ENCODE measurements around the gene CARD11.

The CARD11 gene

DNA sequence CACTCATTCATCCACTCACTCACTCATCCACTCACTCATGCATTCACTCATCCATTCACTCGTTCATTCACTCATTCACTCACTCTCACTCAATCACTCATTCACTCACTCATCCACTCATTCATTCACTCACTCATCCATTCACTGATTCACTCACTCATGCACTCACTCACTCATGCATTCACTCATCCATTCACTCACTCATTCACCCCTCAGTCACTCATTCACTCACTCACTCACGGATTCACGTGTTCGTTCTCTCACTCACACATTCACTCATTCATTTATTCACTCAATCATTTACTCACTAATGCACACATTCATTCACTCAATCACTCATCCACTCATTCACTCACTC lies 73.4 kb downstream of the CARD11 start:
- Histone ChIP-seq H3K27ac (no peak overlapping the region), H3K36me3 (peaks cover 12% of the 10 kb centered on the region; the same call in 1 of the 2 replicates), H3K4me2 (no peak overlapping the region), H3K4me3 (no peak overlapping the region), H4K20me1 (no peaks in the 10 kb centered on the region), H3K9ac (no peak overlapping the region), H3K4me1 (peaks cover 19% of the 10 kb centered on the region), H3K9me3 (peaks cover 18% of the 10 kb centered on the region), H3K27me3 (no peaks in the 10 kb centered on the region)
- no peak for TF ChIP-seq Cebpa-rat (IDR thresholded peaks at IDR 0.05)

DNA sequence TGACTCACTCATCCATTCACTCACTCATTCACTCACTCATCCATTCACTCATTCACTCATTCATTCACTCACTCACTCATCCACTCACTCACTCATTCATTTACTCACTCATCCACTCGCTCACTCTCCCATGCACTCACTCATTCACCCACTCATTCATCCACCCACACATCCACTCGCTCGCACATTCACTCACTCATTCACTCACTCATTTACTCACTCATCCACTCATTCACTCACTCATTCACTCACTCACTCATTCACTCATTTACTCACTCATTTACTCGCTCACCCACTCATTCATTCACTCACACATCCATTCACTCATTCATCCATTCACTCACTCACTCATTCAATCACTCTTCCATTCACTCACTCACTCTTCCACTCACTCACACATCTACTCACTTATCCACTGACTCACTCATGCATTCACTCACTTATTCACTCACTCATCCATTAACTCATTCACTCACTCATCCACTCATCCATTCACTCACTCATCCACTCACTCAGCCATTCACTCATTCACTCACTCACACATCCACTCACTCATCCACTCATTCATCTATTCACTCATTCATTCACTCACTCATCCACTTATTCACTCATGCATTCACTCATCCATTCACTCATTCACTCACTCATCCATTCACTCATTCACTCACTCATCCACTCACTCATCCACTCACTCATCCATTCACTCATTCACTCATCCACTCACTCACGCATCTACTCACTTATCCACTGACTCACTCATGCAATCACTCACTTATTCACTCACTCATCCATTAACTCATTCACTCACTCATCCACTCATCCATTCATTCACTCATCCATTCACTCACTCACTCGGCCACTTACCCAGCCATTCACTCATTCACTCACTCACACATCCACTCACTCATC lies 74.0 kb downstream of the CARD11 start:
- Histone ChIP-seq H3K36me3 (peaks cover 12% of the 10 kb centered on the region; the same call in 1 of the 2 replicates), H3K4me3 (no peak overlapping the region), H3K9ac (no peak overlapping the region), H4K20me1 (no peaks in the 10 kb centered on the region), H3K4me1 (peaks cover 19% of the 10 kb centered on the region), H3K9me3 (peaks cover 18% of the 10 kb centered on the region), H3K4me2 (no peak overlapping the region), H3K27ac (no peak overlapping the region), H3K27me3 (no peaks in the 10 kb centered on the region)
- TF ChIP-seq Cebpa-rat (IDR thresholded peaks at IDR 0.05): no peak

DNA sequence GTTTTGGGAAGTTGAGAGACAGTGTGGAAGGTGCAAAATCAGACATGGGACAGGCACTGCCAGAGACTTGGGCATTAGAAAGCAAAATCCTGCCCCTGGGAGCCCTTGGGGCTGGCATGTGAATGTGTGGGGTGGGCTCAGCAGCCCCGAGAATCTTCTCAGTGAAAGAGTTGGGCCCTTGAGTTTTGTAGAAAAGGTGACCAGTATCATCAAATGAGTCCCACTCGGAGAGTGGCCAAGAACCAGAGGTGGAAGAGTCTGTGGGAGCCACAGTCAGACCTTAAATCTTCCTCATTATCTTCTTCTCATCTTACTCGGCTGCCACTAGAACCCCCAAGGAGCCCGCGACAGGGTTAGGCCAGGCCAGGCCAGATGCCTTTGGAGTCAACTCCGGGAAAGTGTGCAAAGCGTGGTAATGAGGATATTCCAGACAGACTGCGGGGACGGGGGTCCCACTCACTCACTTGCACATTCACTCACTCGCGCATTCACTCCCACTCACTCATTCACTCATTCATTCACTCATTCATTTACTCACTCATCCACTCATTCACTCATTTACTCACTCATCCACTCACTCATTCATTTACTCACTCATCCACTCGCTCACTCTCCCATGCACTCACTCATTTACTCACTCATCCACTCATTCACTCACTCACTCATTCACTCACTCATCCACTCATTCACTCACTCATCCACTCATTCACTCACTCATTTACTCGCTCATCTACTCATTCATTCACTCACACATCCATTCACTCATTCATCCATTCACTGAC lies 74.9 kb downstream of the CARD11 start:
- Histone ChIP-seq H3K36me3 (peaks cover 12% of the 10 kb centered on the region; the same call in 1 of the 2 replicates), H3K27ac (no peak overlapping the region), H3K4me3 (no peak overlapping the region), H4K20me1 (no peaks in the 10 kb centered on the region), H3K9me3 (peaks cover 18% of the 10 kb centered on the region), H3K4me1 (peaks cover 19% of the 10 kb centered on the region), H3K27me3 (no peaks in the 10 kb centered on the region), H3K4me2 (no peak overlapping the region), H3K9ac (no peak overlapping the region)
- no peak for TF ChIP-seq Cebpa-rat (IDR thresholded peaks at IDR 0.05)

DNA sequence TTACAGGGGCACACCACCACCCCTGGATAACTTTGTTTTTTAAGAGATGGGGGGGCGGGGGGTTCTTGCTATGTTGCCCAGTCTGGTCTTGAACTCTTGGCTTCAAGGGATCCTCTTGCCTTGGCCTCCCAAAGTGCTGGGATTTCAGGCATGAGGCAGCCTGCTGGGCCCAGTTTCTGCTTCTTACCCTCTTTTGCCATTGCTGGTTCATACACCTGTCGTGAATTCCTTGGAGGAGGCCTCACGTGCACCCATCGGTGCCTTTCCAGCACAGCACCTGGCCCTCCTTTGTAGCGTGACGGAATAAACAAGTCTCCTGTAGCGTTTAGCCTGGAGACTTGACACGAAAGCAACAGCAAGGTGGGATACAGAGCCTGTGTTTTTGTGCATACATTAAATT lies 75.5 kb downstream of the CARD11 start:
- Histone ChIP-seq H3K4me1 (peaks cover 20% of the 10 kb centered on the region), H4K20me1 (no peaks in the 10 kb centered on the region), H3K9me3 (peaks cover 18% of the 10 kb centered on the region), H3K4me2 (no peak overlapping the region), H3K27ac (no peak overlapping the region), H3K27me3 (no peaks in the 10 kb centered on the region), H3K9ac (no peak overlapping the region), H3K36me3 (peaks cover 12% of the 10 kb centered on the region; the same call in 1 of the 2 replicates), H3K4me3 (no peak overlapping the region)
- TF ChIP-seq Cebpa-rat (IDR thresholded peaks at IDR 0.05): no peak

DNA sequence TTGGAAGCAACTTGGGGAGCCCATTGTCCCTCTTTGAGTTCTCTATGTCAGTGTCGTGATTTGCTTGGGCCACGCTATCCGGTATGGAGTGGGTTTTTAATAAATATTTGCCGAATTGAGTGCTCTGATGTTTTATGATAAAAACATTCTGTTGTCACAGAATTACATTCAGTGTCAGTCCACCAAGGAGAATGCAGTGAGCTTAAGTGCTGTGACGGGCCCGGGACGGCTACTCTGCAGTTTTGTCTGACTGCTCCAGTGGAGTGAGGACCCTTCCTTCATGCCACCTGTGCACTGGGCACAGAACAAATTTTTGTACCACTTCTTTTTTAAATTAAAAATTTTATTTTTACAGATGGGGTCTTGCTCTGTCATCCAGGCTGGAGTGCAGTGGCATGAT lies 76.0 kb downstream of the CARD11 start:
- Histone ChIP-seq H4K20me1 (no peaks in the 10 kb centered on the region), H3K27me3 (no peaks in the 10 kb centered on the region), H3K9ac (no peak overlapping the region), H3K4me2 (no peak overlapping the region), H3K9me3 (peaks cover 18% of the 10 kb centered on the region), H3K4me1 (peaks cover 21% of the 10 kb centered on the region), H3K27ac (no peak overlapping the region), H3K36me3 (peaks cover 12% of the 10 kb centered on the region; the same call in 1 of the 2 replicates), H3K4me3 (no peak overlapping the region)
- TF ChIP-seq Cebpa-rat (IDR thresholded peaks at IDR 0.05): no peak

DNA sequence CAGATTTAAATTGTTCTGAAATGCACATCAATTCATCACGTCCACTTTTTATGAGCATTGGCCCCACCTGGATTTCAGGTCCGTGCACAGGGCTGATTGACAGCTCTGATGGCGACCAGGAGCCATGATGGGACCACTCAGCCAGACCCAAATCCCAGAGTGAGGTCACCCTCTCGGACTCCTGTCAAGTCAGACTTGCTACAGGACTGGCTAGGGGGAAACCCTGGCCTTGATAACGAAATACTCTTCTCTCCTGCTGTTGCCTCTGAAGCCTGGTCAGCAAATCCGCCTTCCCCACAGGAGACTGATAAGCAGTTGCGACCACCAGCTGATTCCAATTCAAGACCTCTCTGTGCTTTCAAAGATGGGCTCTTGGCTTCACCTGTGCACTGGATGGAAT lies 76.4 kb downstream of the CARD11 start:
- H3K36me3 ChIP-seq: peaks cover 12% of the 10 kb centered on the region; the same call in 1 of the 2 replicates
- TF ChIP-seq Cebpa-rat (IDR thresholded peaks at IDR 0.05): no peak
- peaks cover 18% of the 10 kb centered on the region for H3K9me3 ChIP-seq

DNA sequence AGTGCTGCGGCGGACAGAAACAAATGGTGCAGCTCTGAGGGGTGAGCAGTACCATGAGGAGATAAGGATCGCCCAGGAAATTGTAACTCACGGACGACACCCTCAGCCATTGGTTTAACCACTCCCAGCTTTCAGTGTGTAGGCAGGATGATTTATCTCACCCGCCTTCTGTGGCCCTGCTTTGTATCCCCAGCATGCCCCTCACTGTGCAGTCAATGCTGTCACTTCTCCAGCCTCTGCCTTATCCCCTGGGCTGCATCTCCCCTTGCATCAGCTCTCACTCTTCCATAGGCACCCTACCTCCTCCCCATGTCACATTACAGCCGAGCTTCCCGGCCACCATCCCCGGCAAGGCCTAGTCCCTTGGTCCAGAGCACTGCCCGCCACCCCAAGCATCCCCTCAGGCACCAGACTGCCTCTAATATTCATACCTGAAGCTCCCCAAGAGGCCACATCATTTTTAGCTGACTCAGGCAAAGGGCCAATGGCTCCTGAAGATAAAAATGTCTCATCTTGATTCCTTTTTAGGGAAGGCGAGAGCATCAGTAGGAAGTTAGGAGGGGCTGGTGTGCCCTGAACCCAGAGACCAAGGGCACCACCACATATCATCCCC lies 77.1 kb downstream of the CARD11 start:
- Histone ChIP-seq H3K4me2 (no peak overlapping the region), H3K9ac (no peak overlapping the region), H3K4me3 (no peak overlapping the region), H3K36me3 (peaks cover 12% of the 10 kb centered on the region; the same call in 1 of the 2 replicates), H3K9me3 (peaks cover 18% of the 10 kb centered on the region), H3K27ac (no peak overlapping the region), H3K27me3 (no peaks in the 10 kb centered on the region), H3K4me1 (peaks cover 21% of the 10 kb centered on the region), H4K20me1 (no peaks in the 10 kb centered on the region)
- no peak for TF ChIP-seq Cebpa-rat (IDR thresholded peaks at IDR 0.05)

More for the DNA sequence above, 76.4 kb downstream of the CARD11 start:
- Histone ChIP-seq H3K27ac (no peak overlapping the region), H3K27me3 (no peaks in the 10 kb centered on the region), H4K20me1 (no peaks in the 10 kb centered on the region), H3K4me3 (no peak overlapping the region), H3K4me2 (no peak overlapping the region), H3K4me1 (peaks cover 21% of the 10 kb centered on the region), H3K9ac (no peak overlapping the region)

DNA sequence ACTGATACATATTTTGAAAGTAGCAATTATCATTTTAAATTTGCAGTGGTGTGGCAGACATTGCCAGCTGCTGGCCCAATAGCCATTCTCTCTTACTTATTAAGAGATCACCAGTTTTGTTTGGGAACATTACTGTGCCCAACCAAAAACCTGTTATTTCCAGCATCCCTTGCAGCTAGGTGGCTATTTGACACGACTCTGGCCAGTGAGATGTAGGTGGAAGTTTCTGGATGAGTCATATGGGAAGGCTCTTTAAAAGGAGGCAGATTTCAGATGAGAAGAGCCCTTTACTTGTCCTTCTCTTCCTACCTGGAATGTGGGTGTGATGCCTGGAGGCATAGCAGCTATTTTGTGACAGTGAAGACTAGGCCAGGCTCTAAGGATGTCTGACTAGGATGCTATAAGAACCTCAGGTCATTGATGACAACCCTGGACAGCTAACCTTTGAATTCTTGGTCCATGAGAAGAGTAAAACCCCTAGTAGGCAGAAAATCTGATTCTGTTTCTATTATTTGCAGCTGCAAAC lies 77.9 kb downstream of the CARD11 start:
- H3K27ac ChIP-seq: no peak overlapping the region
- H4K20me1 ChIP-seq: no peaks in the 10 kb centered on the region
- H3K9ac ChIP-seq: no peak overlapping the region
- no peaks in the 10 kb centered on the region for H3K27me3 ChIP-seq
- peaks cover 12% of the 10 kb centered on the region; the same call in 1 of the 2 replicates for H3K36me3 ChIP-seq
- no peak overlapping the region for H3K4me2 ChIP-seq
- H3K4me1 ChIP-seq: peaks cover 20% of the 10 kb centered on the region
- peaks cover 18% of the 10 kb centered on the region for H3K9me3 ChIP-seq
- TF ChIP-seq Cebpa-rat (IDR thresholded peaks at IDR 0.05): no peak
- no peak overlapping the region for H3K4me3 ChIP-seq

DNA sequence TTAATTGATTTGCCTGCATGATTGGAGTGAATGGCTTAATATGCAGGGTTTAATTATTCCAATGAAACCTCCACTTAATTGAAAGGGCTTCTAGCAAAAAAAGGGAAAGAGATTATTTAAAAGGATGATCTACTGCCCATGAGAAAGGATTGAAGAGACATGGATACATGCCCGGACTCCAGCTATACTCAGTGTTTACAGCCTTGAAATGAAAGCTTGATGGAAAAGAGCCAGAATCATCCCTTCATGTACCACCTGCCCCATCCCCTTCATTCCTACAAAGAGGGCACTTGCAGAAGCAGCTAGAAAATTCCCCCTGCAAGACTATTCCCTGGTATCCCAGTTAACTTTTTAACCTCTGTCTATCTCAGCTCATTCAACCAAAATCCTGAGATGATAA lies 78.4 kb downstream of the CARD11 start:
- H3K4me1 ChIP-seq: peaks cover 21% of the 10 kb centered on the region
- H3K9ac ChIP-seq: no peak overlapping the region
- no peak overlapping the region for H3K27ac ChIP-seq
- H3K9me3 ChIP-seq: peaks cover 18% of the 10 kb centered on the region
- H3K27me3 ChIP-seq: no peaks in the 10 kb centered on the region
- H4K20me1 ChIP-seq: no peaks in the 10 kb centered on the region
- no peak overlapping the region for H3K4me3 ChIP-seq
- H3K36me3 ChIP-seq: peaks cover 12% of the 10 kb centered on the region; the same call in 1 of the 2 replicates
- no peak overlapping the region for H3K4me2 ChIP-seq
- no peak for TF ChIP-seq Cebpa-rat (IDR thresholded peaks at IDR 0.05)
